Trophoblast cell (in vitro differentiated cells and primary cell): ENCODE data around the gene GABRA1.

Experiments used
- DNase-seq, 2 donors: peaks; one replicate each; pipeline ENCODE4 v3.0.0-alpha.2; 2016
- H2AFZ ChIP-seq: 2 replicates; pipeline ENCODE4 v1.6.1; 2013; ENCODE audit warnings: low read length, moderate library complexity, mild to moderate bottlenecking; ENCODE audit not compliant: insufficient read depth, poor library complexity
- H2AK5ac ChIP-seq: 2 replicates; pipeline ENCODE4 v1.6.1; 2013; ENCODE audit warnings: mild to moderate bottlenecking, low read length
- H2BK120ac ChIP-seq: 2 replicates; pipeline ENCODE4 v1.6.1; 2013; ENCODE audit warnings: low read length, mild to moderate bottlenecking, moderate library complexity; ENCODE audit not compliant: insufficient read depth, poor library complexity
- H2BK12ac ChIP-seq: 2 replicates; pipeline ENCODE4 v1.6.1; 2013; ENCODE audit warnings: mild to moderate bottlenecking, low read length, moderate library complexity
- H2BK5ac ChIP-seq: 2 replicates; pipeline ENCODE4 v1.6.1; 2013; ENCODE audit warnings: low read length, low read depth, moderate library complexity, mild to moderate bottlenecking; ENCODE audit not compliant: poor library complexity
- H3K14ac ChIP-seq: 2 replicates; pipeline ENCODE4 v1.6.1; 2013; ENCODE audit warnings: mild to moderate bottlenecking, low read length
- H3K18ac ChIP-seq: 2 replicates; pipeline ENCODE4 v1.6.1; 2013; ENCODE audit warnings: mild to moderate bottlenecking, low read length
- H3K23ac ChIP-seq: 2 replicates; pipeline ENCODE4 v1.6.1; 2013; ENCODE audit warnings: low read length
- H3K27ac ChIP-seq: 2 replicates; pipeline ENCODE4 v1.5.1; 2013; ENCODE audit warnings: low read depth, mild to moderate bottlenecking, inconsistent platforms, low read length, moderate library complexity
- H3K27me3 ChIP-seq: 2 replicates; pipeline ENCODE4 v1.6.1; 2013; ENCODE audit warnings: inconsistent platforms, mild to moderate bottlenecking, low read length, moderate library complexity; ENCODE audit not compliant: insufficient read depth
- H3K36me3 ChIP-seq, 2 experiments: 1 replicate in 1 of 2; 2 replicates in 1 of 2; pipeline ENCODE4 v1.6.1; 2013; ENCODE audit warnings: low read length in 2 of 2, mild to moderate bottlenecking in 2 of 2, moderate library complexity in 1 of 2; ENCODE audit not compliant: insufficient read depth in 2 of 2, control insufficient read depth in 1 of 2
- H3K4ac ChIP-seq: 2 replicates; pipeline ENCODE4 v1.6.1; 2013; ENCODE audit warnings: low read depth, mild to moderate bottlenecking, low read length, moderate library complexity
- H3K4me1 ChIP-seq, 2 experiments: 1 replicate in 1 of 2; 2 replicates in 1 of 2; pipeline ENCODE4 v1.6.1; 2013; ENCODE audit warnings: low read length in 2 of 2, mild to moderate bottlenecking in 2 of 2, moderate library complexity in 1 of 2; ENCODE audit not compliant: insufficient read depth in 2 of 2, control insufficient read depth in 1 of 2
- H3K4me2 ChIP-seq: 2 replicates; pipeline ENCODE4 v1.6.1; 2013; ENCODE audit warnings: inconsistent platforms, mild to moderate bottlenecking, low read length, moderate library complexity
- H3K4me3 ChIP-seq: 2 replicates; pipeline ENCODE4 v1.5.1; 2013; ENCODE audit warnings: mild to moderate bottlenecking, low read depth, low read length, inconsistent platforms
- H3K79me1 ChIP-seq: one replicate; pipeline ENCODE4 v1.6.1; 2013; ENCODE audit warnings: low read length
- H3K79me2 ChIP-seq: 2 replicates; pipeline ENCODE4 v1.6.1; 2013; ENCODE audit warnings: low read length, mild to moderate bottlenecking; ENCODE audit not compliant: control insufficient read depth, insufficient read depth, poor library complexity
- H3K9ac ChIP-seq: 2 replicates; pipeline ENCODE4 v1.6.1; 2013; ENCODE audit warnings: mild to moderate bottlenecking, low read length
- H3K9me3 ChIP-seq: 2 replicates; pipeline ENCODE4 v1.6.1; 2013; ENCODE audit warnings: low read depth, mild to moderate bottlenecking, control low read depth, inconsistent platforms, low read length; ENCODE audit not compliant: insufficient read depth
- H4K12ac ChIP-seq: 2 replicates; pipeline ENCODE4 v1.6.1; 2013; ENCODE audit warnings: low read depth, mild to moderate bottlenecking, low read length, moderate library complexity
- H4K8ac ChIP-seq: 2 replicates; pipeline ENCODE4 v1.6.1; 2013; ENCODE audit warnings: low read depth, mild to moderate bottlenecking, low read length, moderate library complexity
- H4K91ac ChIP-seq: one replicate; pipeline ENCODE4 v1.6.1; 2013; ENCODE audit warnings: low read depth, mild to moderate bottlenecking, low read length, moderate library complexity
- WGBS: extraction: QIAGEN DNeasy Blood & Tissue Kit; methylation state at CpG from one replicate; pipeline ENCODE4 v1.1.7; 2013; ENCODE audit warnings: missing lambda C conversion rate; ENCODE audit not compliant: insufficient read length, insufficient coverage; ENCODE audit errors: extremely low coverage; 5-methylcytosine and 5-hydroxymethylcytosine counted together

GABRA1 gene

GRCh38 chr5:161946911-161947310 lies 99.0 kb downstream of the GABRA1 start:
- H3K18ac ChIP-seq: no peak overlapping the region
- no peak overlapping the region for H2BK12ac ChIP-seq
- no peak overlapping the region for H2BK120ac ChIP-seq
- DNase-seq: no peak
- no peak overlapping the region for H3K9ac ChIP-seq
- H4K8ac ChIP-seq: no peak overlapping the region
- no peak overlapping the region for H3K27ac ChIP-seq
- H3K27me3 ChIP-seq: no peaks in the 10 kb centered on the region
- H3K4me1 ChIP-seq: no peaks in the 10 kb centered on the region
- WGBS: no CpG with 5 or more reads among the region's 4 CpGs
- H3K79me2 ChIP-seq: no peaks in the 10 kb centered on the region
- H3K4me3 ChIP-seq: no peak overlapping the region
- no peak overlapping the region for H2AFZ ChIP-seq
- H4K12ac ChIP-seq: no peak overlapping the region
- no peak overlapping the region for H3K14ac ChIP-seq
- H2AK5ac ChIP-seq: no peak overlapping the region
- no peak overlapping the region for H3K23ac ChIP-seq
- H4K91ac ChIP-seq: no peak overlapping the region
- no peak overlapping the region for H3K4ac ChIP-seq
- H3K4me2 ChIP-seq: no peak overlapping the region
- no peak overlapping the region for H2BK5ac ChIP-seq
- no peaks in the 10 kb centered on the region for H3K36me3 ChIP-seq
- H3K79me1 ChIP-seq: no peaks in the 10 kb centered on the region
- no peaks in the 10 kb centered on the region for H3K9me3 ChIP-seq
